PFSK-1 (cell line): ENCODE results near the gene KCNQ1.

ENCODE experiments used
- FOXP2 ChIP-seq: optimal IDR thresholded peaks from 2 replicates; pipeline ENCODE3; 2011; ENCODE audit warnings: borderline replicate concordance, control low read depth, inconsistent platforms; ENCODE audit not compliant: insufficient read depth; ENCODE audit errors: extremely low read length, extremely low read depth
- POLR2AphosphoS5 ChIP-seq: IDR thresholded peaks from 2 replicates; pipeline ENCODE4 v1.6.1; 2012; ENCODE audit warnings: low read depth, mild to moderate bottlenecking, control low read depth, low read length, moderate library complexity
- SIN3A ChIP-seq: IDR thresholded peaks from 2 replicates; pipeline ENCODE4 v1.6.1; 2012; ENCODE audit warnings: mild to moderate bottlenecking, low read length, moderate library complexity, borderline replicate concordance; ENCODE audit not compliant: insufficient read depth
- TAF1 ChIP-seq: IDR thresholded peaks from 2 replicates; pipeline ENCODE4 v1.6.1; 2012; ENCODE audit warnings: low read length, control low read depth, borderline replicate concordance; ENCODE audit not compliant: insufficient read depth
- TF ChIP-seq, protein P1 (sequence below), 2 experiments: IDR thresholded peaks; 2 replicates each; pipeline versions ENCODE4 v1.6.1 to v1.8.0; 2011 to 2012; ENCODE audit warnings: low read depth in 2 of 2, low read length in 2 of 2, control low read depth in 1 of 2, inconsistent platforms in 1 of 2, mild to moderate bottlenecking in 1 of 2, moderate library complexity in 1 of 2; ENCODE audit not compliant: insufficient read depth in 1 of 2

The KCNQ1 gene

DNA sequence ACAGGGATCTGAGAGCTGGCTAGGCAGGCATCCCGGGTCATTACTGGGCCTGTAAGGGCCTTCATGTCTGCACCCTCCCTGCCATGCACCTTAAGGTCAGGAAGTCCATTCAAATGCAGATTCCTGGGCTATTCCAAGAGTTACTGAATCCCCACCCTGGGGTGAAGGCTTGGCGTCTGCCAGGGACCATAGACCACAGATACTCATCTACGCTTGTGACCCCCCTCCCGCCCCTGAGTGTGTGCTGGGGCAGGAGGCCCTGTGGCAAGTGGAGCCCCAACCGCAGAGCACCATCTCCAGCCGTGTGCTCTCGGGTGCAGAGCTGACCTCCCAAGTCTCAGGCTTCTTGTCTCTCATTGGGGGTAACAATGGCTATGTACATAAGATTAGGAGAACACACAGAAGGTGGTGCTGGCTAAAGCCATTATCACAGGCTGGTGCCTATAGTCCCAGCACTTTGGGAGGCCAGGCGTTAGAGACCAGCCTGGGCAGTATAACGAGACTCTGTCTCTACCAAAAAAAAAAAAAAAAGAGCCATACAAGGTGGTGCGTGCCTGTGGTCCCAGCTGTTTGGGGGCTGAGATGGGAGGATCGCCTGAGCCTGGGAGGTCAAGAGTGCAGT is 274.1 kb downstream of the KCNQ1 start:
- TF ChIP-seq FOXP2 (no peak), SIN3A (no peak), TAF1 (no peak), POLR2AphosphoS5 (no peak)
- TF ChIP-seq, protein P1, sequence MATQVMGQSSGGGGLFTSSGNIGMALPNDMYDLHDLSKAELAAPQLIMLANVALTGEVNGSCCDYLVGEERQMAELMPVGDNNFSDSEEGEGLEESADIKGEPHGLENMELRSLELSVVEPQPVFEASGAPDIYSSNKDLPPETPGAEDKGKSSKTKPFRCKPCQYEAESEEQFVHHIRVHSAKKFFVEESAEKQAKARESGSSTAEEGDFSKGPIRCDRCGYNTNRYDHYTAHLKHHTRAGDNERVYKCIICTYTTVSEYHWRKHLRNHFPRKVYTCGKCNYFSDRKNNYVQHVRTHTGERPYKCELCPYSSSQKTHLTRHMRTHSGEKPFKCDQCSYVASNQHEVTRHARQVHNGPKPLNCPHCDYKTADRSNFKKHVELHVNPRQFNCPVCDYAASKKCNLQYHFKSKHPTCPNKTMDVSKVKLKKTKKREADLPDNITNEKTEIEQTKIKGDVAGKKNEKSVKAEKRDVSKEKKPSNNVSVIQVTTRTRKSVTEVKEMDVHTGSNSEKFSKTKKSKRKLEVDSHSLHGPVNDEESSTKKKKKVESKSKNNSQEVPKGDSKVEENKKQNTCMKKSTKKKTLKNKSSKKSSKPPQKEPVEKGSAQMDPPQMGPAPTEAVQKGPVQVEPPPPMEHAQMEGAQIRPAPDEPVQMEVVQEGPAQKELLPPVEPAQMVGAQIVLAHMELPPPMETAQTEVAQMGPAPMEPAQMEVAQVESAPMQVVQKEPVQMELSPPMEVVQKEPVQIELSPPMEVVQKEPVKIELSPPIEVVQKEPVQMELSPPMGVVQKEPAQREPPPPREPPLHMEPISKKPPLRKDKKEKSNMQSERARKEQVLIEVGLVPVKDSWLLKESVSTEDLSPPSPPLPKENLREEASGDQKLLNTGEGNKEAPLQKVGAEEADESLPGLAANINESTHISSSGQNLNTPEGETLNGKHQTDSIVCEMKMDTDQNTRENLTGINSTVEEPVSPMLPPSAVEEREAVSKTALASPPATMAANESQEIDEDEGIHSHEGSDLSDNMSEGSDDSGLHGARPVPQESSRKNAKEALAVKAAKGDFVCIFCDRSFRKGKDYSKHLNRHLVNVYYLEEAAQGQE (IDR thresholded peaks at IDR 0.05; ENCODE audit: insufficient read depth in 1 of 2, low read depth in 2 of 2, low read length in 2 of 2), result no peak

DNA sequence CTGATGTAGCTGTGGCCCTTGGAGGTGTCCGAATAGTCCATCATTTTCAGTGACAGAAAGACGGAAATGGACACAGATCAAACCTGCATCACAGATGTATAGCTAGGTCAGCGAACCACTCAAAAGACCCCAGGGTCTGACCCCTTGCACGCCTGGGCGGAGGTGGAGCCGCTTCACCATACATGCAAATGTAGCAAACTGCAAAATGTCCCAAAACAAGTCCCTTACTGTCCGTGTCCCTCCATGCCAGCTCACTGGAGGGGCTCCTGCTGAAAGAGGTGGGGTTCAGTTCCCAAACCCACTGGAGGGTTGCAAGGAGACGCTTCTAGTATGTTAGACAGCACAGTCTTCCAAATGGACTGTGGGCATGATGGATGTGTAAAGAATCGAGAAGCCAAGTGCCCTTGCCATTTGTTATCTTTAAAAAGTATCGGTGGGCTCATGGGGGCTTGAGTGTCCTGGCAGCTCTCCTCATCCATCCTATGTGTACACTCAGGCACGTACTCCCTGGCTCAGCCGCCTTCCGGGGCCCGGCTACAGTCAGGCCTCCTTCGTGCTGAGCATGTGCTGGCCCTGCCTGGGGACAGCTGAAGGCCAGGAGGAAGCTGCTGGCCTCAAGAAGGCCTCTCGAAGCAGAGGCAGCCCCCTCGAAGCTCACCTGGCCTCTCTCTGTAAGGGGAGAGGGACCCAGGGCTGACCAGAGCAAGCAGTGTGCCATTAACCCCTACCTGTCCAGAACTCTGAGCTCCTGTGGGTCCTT is 275.2 kb downstream of the KCNQ1 start:
- TF ChIP-seq POLR2AphosphoS5, result no peak
- TF ChIP-seq, protein P1 (IDR thresholded peaks at IDR 0.05; ENCODE audit: insufficient read depth in 1 of 2, low read depth in 2 of 2, low read length in 2 of 2), result no peak
- no peak for TF ChIP-seq TAF1
- TF ChIP-seq SIN3A, result no peak
- no peak for TF ChIP-seq FOXP2

DNA sequence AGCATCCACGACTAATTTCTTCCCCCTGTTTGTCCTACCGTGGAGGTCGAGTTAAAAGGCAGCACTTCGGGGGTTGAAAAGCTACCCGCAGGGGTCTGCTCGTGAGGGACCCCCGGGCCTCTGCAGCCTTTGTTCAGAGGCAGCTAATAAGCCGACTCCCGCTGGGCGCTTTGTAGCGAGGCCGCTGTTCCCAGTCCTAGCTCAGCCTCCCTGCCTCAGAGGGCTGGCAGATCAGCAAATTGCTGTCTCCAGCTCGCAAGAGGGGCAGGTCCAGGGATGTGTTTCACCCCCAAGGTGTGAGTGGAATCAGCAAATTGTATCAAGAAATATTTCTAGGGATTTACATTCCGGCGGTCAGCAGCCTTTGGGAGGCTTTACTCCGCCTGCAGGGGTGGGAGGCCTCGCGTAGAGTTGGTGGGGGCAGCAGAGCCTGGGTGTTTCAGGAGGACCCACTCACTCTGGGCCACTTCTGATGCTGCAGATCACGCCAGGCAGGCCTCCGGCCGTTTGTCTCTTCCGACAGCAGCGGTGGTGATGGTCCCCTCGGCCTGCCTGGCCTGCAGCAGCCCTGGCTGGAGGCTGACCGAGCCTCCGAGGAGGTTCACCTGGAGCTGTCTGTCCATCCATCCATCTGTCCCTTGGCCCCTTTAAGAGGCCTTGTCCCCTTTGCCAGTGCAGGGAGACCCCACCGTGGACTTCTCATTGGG is 276.6 kb downstream of the KCNQ1 start:
- TF ChIP-seq TAF1, result no peak
- TF ChIP-seq FOXP2, result no peak
- no peak for TF ChIP-seq POLR2AphosphoS5
- TF ChIP-seq, protein P1 (IDR thresholded peaks at IDR 0.05; ENCODE audit: insufficient read depth in 1 of 2, low read depth in 2 of 2, low read length in 2 of 2), result no peak
- no peak for TF ChIP-seq SIN3A

DNA sequence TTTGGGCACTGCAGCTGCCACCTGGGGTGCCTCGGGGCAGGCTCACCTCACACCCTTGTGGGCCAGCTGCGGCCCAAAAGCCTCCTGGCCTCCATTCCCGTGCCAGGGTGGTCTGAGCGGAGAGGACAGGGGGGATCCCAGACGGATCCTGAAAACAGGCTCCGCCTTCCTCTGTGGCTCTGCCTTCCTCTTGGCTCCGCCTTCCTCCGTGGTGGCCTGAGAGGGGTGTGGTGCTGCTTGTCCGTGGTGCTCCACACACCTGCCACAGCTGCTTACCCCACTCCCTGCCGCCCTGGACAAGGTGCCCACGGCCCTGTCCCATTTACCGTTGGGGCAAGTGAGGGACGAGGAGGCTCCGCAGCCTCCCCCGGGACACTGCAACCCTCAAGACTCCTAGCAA is 278.1 kb downstream of the KCNQ1 start:
- TF ChIP-seq SIN3A, result no peak
- no peak for TF ChIP-seq TAF1
- no peak for TF ChIP-seq POLR2AphosphoS5
- no peak for TF ChIP-seq FOXP2
- TF ChIP-seq, protein P1 (IDR thresholded peaks at IDR 0.05; ENCODE audit: insufficient read depth in 1 of 2, low read depth in 2 of 2, low read length in 2 of 2), result no peak
